GM06990 (cell line): ENCODE measurements around the gene CACNA1C.
A peak's percentile ranks its signal among the peaks of the same experiment; 100 is the strongest.

Experiments used
- DNase-seq: peaks from one replicate; pipeline ENCODE4 v3.0.0-alpha.2; 2011; ENCODE audit not compliant: insufficient read length; ENCODE audit errors: extremely low read depth
- H3K27me3 ChIP-seq: replicated peaks from 2 replicates; pipeline ENCODE4 v1.6.0; 2011; ENCODE audit warnings: low read length; ENCODE audit not compliant: control insufficient read depth, insufficient read depth
- H3K36me3 ChIP-seq: 2 replicates; pipeline ENCODE4 v1.5.1; 2011; ENCODE audit warnings: low read length; ENCODE audit not compliant: control insufficient read depth, insufficient read depth
- H3K4me3 ChIP-seq: replicated peaks from 2 replicates; pipeline ENCODE4 v1.5.1; 2011; ENCODE audit warnings: low read depth, mild to moderate bottlenecking, control low read depth, low read length
- TF ChIP-seq, protein P1 (sequence below): IDR thresholded peaks from 2 replicates; pipeline ENCODE4 v1.5.1; 2011; ENCODE audit warnings: low read length, control low read depth, mild to moderate bottlenecking, inconsistent platforms; ENCODE audit not compliant: insufficient read depth, poor library complexity, severe bottlenecking

The CACNA1C gene

DNA sequence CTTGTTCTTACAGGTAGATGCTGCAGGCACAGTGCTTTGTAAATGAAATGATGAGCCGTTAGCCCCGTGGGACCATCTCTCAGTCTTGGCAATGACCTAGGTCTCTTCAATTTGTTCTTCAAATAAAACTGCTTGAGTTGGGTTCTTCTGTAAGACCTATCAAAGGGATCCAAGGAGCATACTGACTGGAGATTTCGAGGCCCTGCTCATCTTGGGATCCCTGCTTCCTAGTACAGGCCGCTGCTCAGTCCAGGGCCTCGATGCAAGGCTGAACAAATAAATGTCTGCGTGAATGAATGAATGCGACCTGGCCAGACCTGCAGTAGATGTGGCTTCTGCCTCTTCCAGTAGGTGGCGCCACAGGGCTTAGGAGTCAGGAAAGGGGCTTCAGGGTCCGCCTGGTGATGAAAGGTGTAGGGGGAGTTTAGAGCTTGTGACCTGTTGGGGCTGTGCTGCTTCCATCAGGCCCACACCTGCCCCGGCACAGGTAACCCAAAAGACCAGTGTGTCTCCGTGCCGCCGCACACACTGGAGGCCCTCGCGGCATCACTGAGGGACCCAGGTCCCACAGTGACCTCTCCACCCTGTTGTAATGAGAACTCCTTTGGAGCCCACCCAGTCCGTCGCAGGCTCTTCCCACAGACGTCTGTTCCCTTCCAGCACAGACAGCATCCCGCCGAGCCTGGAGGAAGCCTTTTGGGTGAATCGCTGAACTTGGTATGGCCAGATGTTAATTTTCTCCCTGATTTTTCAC is 4.4 kb downstream of the CACNA1C start:
- TF ChIP-seq, protein P1, sequence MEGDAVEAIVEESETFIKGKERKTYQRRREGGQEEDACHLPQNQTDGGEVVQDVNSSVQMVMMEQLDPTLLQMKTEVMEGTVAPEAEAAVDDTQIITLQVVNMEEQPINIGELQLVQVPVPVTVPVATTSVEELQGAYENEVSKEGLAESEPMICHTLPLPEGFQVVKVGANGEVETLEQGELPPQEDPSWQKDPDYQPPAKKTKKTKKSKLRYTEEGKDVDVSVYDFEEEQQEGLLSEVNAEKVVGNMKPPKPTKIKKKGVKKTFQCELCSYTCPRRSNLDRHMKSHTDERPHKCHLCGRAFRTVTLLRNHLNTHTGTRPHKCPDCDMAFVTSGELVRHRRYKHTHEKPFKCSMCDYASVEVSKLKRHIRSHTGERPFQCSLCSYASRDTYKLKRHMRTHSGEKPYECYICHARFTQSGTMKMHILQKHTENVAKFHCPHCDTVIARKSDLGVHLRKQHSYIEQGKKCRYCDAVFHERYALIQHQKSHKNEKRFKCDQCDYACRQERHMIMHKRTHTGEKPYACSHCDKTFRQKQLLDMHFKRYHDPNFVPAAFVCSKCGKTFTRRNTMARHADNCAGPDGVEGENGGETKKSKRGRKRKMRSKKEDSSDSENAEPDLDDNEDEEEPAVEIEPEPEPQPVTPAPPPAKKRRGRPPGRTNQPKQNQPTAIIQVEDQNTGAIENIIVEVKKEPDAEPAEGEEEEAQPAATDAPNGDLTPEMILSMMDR: peak; percentile 74
- H3K27me3 ChIP-seq: peaks cover 3% of the 10 kb centered on the region
- H3K4me3 ChIP-seq: no peak overlapping the region
- DNase-seq: no peak
- H3K36me3 ChIP-seq: no peaks in the 10 kb centered on the region

DNA sequence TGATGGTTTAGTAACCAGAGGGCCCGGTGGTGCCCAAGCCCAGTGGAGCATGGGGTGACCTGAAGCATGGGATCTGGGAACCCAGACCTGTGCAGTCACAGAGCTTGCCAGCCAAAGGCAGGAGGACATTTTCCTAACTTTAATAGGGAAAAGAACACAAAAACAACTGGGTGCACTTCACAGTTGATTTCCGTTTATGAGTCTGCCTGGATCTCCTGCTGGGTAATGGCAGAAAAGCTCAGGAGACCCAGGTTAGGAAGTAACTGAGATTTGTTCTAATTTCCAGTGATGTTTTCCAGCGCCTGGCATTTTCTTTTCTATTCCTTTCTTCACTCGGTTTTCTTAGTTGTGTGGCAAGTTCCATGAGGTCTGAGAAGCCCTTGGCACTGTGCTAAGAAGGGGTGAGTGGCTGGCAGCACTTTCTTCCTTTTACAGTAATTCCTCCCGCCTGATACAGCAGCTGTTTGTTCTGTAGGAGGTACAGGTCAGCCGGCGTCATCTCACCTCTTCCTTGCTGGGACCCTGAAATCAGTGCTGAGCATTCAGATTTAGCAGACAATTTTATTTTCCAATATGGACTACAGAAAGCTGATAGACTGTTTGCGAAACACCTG is 5.1 kb downstream of the CACNA1C start:
- TF ChIP-seq, protein P1: no peak
- Histone ChIP-seq H3K4me3 (no peak overlapping the region), H3K36me3 (no peaks in the 10 kb centered on the region), H3K27me3 (peaks cover 3% of the 10 kb centered on the region)
- no peak for DNase-seq

DNA sequence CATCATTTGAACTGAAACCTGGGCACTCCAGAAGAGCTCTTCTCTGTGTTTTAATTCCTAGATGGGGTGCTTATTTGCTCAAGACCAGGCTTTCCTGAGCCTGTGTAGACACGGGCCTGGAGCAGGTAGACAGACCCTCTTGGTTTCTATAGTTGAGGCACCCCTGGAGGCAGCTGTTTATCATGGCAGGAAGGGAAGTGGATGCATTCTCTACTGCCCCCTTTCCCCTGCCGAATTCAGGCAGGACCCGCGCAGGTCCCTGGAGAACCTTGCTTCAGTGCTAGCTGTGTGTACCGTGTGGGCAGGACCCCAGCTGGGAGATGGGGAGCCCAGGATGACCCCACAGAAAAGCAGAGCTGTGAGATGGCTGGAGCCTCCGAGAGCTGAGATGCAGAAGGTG is 6.0 kb downstream of the CACNA1C start:
- H3K27me3 ChIP-seq: peaks cover 3% of the 10 kb centered on the region
- H3K36me3 ChIP-seq: no peaks in the 10 kb centered on the region
- no peak for DNase-seq
- no peak overlapping the region for H3K4me3 ChIP-seq
- TF ChIP-seq, protein P1: no peak

DNA sequence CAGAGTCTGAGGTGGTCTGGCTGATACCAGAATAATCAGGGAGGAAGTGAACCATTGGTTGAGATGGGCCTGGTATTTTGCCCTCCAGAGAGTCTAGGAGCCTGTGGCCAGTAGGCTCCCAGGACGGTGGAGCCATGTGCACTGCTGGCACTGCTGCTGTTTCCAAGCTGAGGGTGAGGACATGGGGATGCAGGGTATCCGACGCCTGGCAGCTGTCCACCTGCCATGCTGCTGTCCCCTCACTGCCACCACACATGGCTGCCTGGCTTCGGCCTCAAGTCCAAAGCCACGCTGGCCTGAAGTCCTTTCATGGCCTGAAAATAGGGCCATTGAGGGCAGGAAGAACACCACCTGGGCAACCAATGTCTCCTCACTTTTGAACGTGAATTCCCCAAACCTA is 8.6 kb downstream of the CACNA1C start:
- TF ChIP-seq, protein P1: no peak
- Histone ChIP-seq H3K36me3 (no peaks in the 10 kb centered on the region), H3K27me3 (no peaks in the 10 kb centered on the region; the same call in none of the 2 replicates), H3K4me3 (no peak overlapping the region)
- DNase-seq: no peak

DNA sequence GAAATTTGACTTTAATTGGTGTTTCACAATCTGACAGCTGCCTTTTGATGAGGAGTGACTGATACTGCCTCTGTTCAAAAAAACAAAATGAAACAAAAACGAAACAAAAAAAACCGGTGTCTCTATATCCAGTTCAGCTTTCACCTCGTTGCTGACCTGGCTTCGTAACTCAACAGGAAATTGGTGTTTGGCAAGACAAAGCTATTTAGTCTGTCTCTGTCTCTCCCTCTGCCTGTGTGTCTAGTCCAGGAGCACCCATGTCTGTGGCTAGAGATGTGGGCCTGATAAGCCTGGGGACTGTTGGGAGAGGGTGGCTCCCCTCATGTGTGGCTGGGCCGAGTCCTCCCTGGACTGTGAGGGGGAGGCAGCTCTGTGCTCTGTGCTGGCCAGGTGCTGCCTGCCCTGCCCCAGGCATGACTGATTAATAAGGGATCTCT is 11.3 kb downstream of the CACNA1C start:
- Histone ChIP-seq H3K36me3 (no peaks in the 10 kb centered on the region), H3K27me3 (no peaks in the 10 kb centered on the region; the same call in none of the 2 replicates), H3K4me3 (no peak overlapping the region; the same call in 1 of the 2 replicates)
- no peak for DNase-seq
- TF ChIP-seq, protein P1: no peak
